Mesenchymal stem cell (in vitro differentiated cells and primary cell): Measurements from ENCODE around the gene HES4.
"Not testable (repeated sequence)": the region's sequence is repeated elsewhere in the genome, so short reads cannot be mapped to it uniquely, and the experiment has no call there.

Experiments used
- DNase-seq: peaks from one replicate; pipeline ENCODE4 v3.0.0-alpha.2; 2013
- H2AFZ ChIP-seq: one replicate; pipeline ENCODE4 v1.6.1; 2013; ENCODE audit warnings: low read depth, mild to moderate bottlenecking, control low read depth, inconsistent platforms, low read length, moderate library complexity
- H2AK5ac ChIP-seq: 2 replicates; pipeline ENCODE4 v1.6.1; 2013; ENCODE audit warnings: low read length, moderate library complexity, mild to moderate bottlenecking, inconsistent platforms; ENCODE audit not compliant: severe bottlenecking
- H2BK120ac ChIP-seq: one replicate; pipeline ENCODE4 v1.6.1; 2013; ENCODE audit warnings: low read depth, mild to moderate bottlenecking, inconsistent platforms, low read length, moderate library complexity
- H2BK12ac ChIP-seq, 2 experiments: one replicate each; pipeline ENCODE4 v1.6.1; 2013; ENCODE audit warnings: inconsistent platforms in 2 of 2, low read length in 2 of 2, mild to moderate bottlenecking in 2 of 2, moderate library complexity in 2 of 2, control low read depth in 1 of 2
- H2BK15ac ChIP-seq: one replicate; pipeline ENCODE4 v1.6.1; 2013; ENCODE audit warnings: mild to moderate bottlenecking, low read depth, inconsistent platforms; ENCODE audit not compliant: poor library complexity, severe bottlenecking
- H2BK5ac ChIP-seq: 2 replicates; pipeline ENCODE4 v1.6.1; 2013; ENCODE audit warnings: low read depth, mild to moderate bottlenecking, low read length, control low read depth, inconsistent platforms; ENCODE audit not compliant: poor library complexity, severe bottlenecking
- H3K14ac ChIP-seq, 2 experiments: one replicate each; pipeline ENCODE4 v1.6.1; 2013; ENCODE audit warnings: inconsistent platforms in 2 of 2, low read length in 2 of 2, control low read depth in 1 of 2, mild to moderate bottlenecking in 1 of 2, moderate library complexity in 1 of 2
- H3K18ac ChIP-seq, 2 experiments: one replicate each; pipeline ENCODE4 v1.6.1; 2013; ENCODE audit warnings: inconsistent platforms in 2 of 2, low read length in 2 of 2, control low read depth in 1 of 2, low read depth in 1 of 2, mild to moderate bottlenecking in 1 of 2
- H3K23ac ChIP-seq, 2 experiments: one replicate each; pipeline ENCODE4 v1.6.1; 2013; ENCODE audit warnings: inconsistent platforms in 2 of 2, low read length in 2 of 2, mild to moderate bottlenecking in 2 of 2, moderate library complexity in 2 of 2, control low read depth in 1 of 2
- H3K27ac ChIP-seq: 2 replicates; pipeline ENCODE4 v1.5.1; 2013; ENCODE audit warnings: mild to moderate bottlenecking, moderate library complexity, low read length, control low read depth, inconsistent platforms; ENCODE audit not compliant: poor library complexity, severe bottlenecking
- H3K27me3 ChIP-seq, 2 experiments: 2 replicates each; pipeline versions ENCODE4 v1.6.1 to v1.7.0; 2013; ENCODE audit warnings: low read length in 2 of 2, mild to moderate bottlenecking in 2 of 2, moderate library complexity in 2 of 2, control low read depth in 1 of 2, inconsistent platforms in 1 of 2; ENCODE audit not compliant: control insufficient read depth in 1 of 2, insufficient read depth in 1 of 2
- H3K36me3 ChIP-seq, 2 experiments: 2 replicates each; pipeline versions ENCODE4 v1.6.1 to v1.7.0; 2013; ENCODE audit warnings: low read length in 2 of 2, control low read depth in 1 of 2, inconsistent platforms in 1 of 2, low read depth in 1 of 2, mild to moderate bottlenecking in 1 of 2; ENCODE audit not compliant: insufficient read depth in 2 of 2, control insufficient read depth in 1 of 2
- H3K4ac ChIP-seq, 2 experiments: one replicate each; pipeline ENCODE4 v1.6.1; 2013; ENCODE audit warnings: inconsistent platforms in 2 of 2, low read length in 2 of 2, mild to moderate bottlenecking in 2 of 2, moderate library complexity in 2 of 2, control low read depth in 1 of 2, low read depth in 1 of 2
- H3K4me1 ChIP-seq: 2 replicates; pipeline ENCODE4 v1.6.1; 2013; ENCODE audit warnings: low read depth, low read length, control low read depth; ENCODE audit not compliant: control insufficient read depth, insufficient read depth
- H3K4me2 ChIP-seq: 2 replicates; pipeline ENCODE4 v1.6.1; 2013; ENCODE audit warnings: low read length, mild to moderate bottlenecking, inconsistent platforms; ENCODE audit not compliant: poor library complexity, severe bottlenecking
- H3K4me3 ChIP-seq, 2 experiments: 2 replicates each; pipeline versions ENCODE4 v1.5.1 to v1.7.0; 2013; ENCODE audit warnings: low read length in 2 of 2, mild to moderate bottlenecking in 2 of 2, control low read depth in 1 of 2, low read depth in 1 of 2; ENCODE audit not compliant: insufficient read depth in 1 of 2
- H3K79me1 ChIP-seq: replicated peaks from 2 replicates; pipeline ENCODE4 v1.6.1; 2013; ENCODE audit warnings: mild to moderate bottlenecking, control low read depth, low read length, inconsistent platforms; ENCODE audit not compliant: poor library complexity, severe bottlenecking
- H3K9ac ChIP-seq: 2 replicates; pipeline ENCODE4 v1.7.0; 2013; ENCODE audit warnings: mild to moderate bottlenecking, low read length, moderate library complexity
- H3K9me3 ChIP-seq: 2 replicates; pipeline ENCODE4 v1.7.0; 2013; ENCODE audit warnings: mild to moderate bottlenecking, low read length; ENCODE audit not compliant: control insufficient read depth
- H4K8ac ChIP-seq: one replicate; pipeline ENCODE4 v1.6.1; 2013; ENCODE audit warnings: inconsistent platforms, mild to moderate bottlenecking, low read length, moderate library complexity
- H4K91ac ChIP-seq: one replicate; pipeline ENCODE4 v1.6.1; 2013; ENCODE audit warnings: mild to moderate bottlenecking, low read length, inconsistent platforms
- WGBS: methylation state at CpG from one replicate; pipeline ENCODE4 v1.1.7; 2013; ENCODE audit warnings: mixed read lengths; 5-methylcytosine and 5-hydroxymethylcytosine counted together

HES4 gene

DNA sequence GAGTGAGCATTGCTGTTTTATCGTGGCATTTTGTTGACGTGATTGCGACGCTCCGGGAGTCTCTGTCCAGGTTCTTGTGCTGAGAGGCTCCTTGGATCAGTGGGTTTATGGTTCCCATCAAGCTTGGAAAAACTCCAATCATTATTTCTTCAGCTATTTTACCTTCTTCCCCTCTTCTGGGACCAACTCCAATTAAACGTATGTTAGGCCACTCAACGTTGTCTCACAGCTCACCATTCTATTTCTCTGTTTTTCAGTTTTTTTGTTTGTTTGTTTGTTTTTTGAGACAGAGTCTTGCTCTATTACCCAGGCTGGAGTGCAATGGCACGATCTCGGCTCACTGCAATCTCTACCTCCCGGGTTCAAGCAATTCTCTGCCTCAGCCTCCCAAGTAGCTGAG is 8.0 kb downstream of the HES4 start:
- Histone ChIP-seq H4K91ac (no peak overlapping the region), H3K4me1 (peaks cover 5% of the 10 kb centered on the region), H3K9ac (no peak overlapping the region), H3K27ac (no peak overlapping the region), H4K8ac (no peak overlapping the region), H3K27me3 (peaks cover 1 to 35% of the 10 kb centered on the region in 2 experiments), H2BK15ac (no peak overlapping the region), H3K9me3 (peaks cover 5% of the 10 kb centered on the region), H2BK5ac (no peak overlapping the region), H3K36me3 (no peaks in the 10 kb centered on the region), H2BK120ac (no peak overlapping the region), H3K18ac (no peak overlapping the region), H3K4me2 (no peak overlapping the region), H3K79me1 (no peaks in the 10 kb centered on the region), H2BK12ac (no peak overlapping the region), H3K4ac (no peak overlapping the region), H2AFZ (no peak overlapping the region), H3K23ac (no peak overlapping the region), H3K14ac (no peak overlapping the region), H3K4me3 (no peak overlapping the region), H2AK5ac (no peak overlapping the region)
- peak; percentile 50 for DNase-seq
- 97% methylated on average over 8 of the region's 10 CpGs for WGBS

DNA sequence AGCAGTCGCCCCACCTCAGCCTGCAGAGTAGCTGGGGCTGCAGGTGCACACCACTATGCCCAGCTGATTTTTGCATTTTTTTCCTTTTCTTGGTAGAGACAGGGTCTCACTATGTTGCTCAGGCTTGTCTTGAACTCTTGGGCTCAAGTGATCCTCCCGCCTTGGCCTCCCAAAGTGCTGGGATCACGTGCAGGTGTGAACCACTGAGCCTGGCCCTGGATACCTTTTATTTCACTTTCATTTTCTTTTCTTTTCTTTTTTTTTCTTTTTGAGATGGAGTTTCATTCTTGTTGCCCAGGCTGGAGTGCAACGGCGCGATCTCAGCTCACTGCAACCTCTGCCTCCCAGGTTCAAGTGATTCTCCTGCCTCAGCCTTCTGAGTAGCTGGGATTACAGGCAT is 8.6 kb downstream of the HES4 start:
- WGBS, result 95% methylated on average over 6 of the region's 6 CpGs
- not testable (repeated sequence) for H3K9ac ChIP-seq, H3K4me3 ChIP-seq, H2BK15ac ChIP-seq, H3K14ac ChIP-seq, H4K8ac ChIP-seq, H3K23ac ChIP-seq, H2AK5ac ChIP-seq, H3K27ac ChIP-seq, H3K9me3 ChIP-seq, H4K91ac ChIP-seq, H2BK5ac ChIP-seq, DNase-seq, H2BK120ac ChIP-seq, H3K18ac ChIP-seq, H3K36me3 ChIP-seq, H3K79me1 ChIP-seq, H3K4me1 ChIP-seq, H3K4ac ChIP-seq, H2AFZ ChIP-seq, H2BK12ac ChIP-seq, H3K4me2 ChIP-seq
- peaks cover 0 to 34% of the 10 kb centered on the region in 2 experiments for H3K27me3 ChIP-seq

DNA sequence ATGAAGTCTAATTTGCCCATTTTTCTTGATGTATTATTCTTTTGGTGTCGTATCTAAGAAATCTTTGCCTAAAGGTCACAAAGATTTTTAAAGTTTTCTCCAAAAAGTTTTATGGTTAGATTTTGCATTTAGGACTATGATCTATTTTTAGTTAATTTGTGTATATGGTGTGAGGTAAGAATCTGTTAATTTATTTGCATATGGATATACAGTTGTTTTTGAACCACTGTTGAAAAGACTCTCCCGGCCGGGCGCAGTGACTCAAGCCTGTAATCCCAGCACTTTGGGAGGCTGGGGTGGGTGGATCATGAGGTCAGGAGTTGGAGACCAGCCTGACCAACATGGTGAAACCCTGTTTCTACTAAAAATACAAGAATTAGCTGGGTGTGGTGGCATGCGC is 11.8 kb downstream of the HES4 start:
- H2BK120ac ChIP-seq, H2BK12ac ChIP-seq, H3K79me1 ChIP-seq, H3K4me1 ChIP-seq, H3K36me3 ChIP-seq, H2AFZ ChIP-seq, H3K9me3 ChIP-seq, H3K4ac ChIP-seq, H4K91ac ChIP-seq, DNase-seq, H3K23ac ChIP-seq, H4K8ac ChIP-seq, H3K18ac ChIP-seq, H3K4me3 ChIP-seq, H3K9ac ChIP-seq, H3K27ac ChIP-seq, H2AK5ac ChIP-seq, H2BK5ac ChIP-seq, H2BK15ac ChIP-seq, H3K4me2 ChIP-seq, H3K14ac ChIP-seq: not testable (repeated sequence)
- 92% methylated on average over 4 of the region's 5 CpGs for WGBS
- H3K27me3 ChIP-seq, result peaks cover 12 to 42% of the 10 kb centered on the region in 2 experiments

DNA sequence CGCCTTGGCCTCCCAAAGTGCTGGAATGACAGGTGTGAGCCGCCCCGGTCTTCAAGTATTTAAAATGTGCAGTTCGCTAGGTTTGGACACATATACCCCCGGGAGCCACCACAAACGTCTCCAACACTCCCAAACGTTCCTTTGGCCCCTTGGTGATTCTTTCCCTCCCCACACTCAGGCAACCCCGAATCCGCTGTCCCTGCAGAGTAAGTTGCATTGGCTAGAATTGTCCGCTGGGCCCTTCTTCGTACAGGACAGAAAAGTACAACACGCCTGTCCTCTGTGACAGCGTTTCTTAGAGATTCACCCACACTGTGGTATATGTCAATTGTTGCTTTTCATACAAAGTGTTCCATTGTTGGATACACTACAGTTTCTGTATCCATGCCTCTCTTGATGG is 14.8 kb downstream of the HES4 start:
- Histone ChIP-seq H3K14ac (no peak overlapping the region), H4K8ac (no peak overlapping the region), H3K18ac (no peak overlapping the region), H2BK12ac (no peak overlapping the region), H3K27me3 (peaks cover 22 to 71% of the 10 kb centered on the region in 2 experiments), H3K4me1 (peaks cover 9% of the 10 kb centered on the region), H3K23ac (no peak overlapping the region), H3K36me3 (no peaks in the 10 kb centered on the region), H3K9ac (no peak overlapping the region), H2AK5ac (no peak overlapping the region), H4K91ac (no peak overlapping the region), H3K4me2 (no peak overlapping the region), H2AFZ (no peak overlapping the region), H2BK5ac (no peak overlapping the region), H3K4ac (no peak overlapping the region), H3K79me1 (no peaks in the 10 kb centered on the region), H3K4me3 (no peak overlapping the region), H2BK15ac (no peak overlapping the region), H3K27ac (no peak overlapping the region), H2BK120ac (no peak overlapping the region), H3K9me3 (no peaks in the 10 kb centered on the region)
- 89% methylated on average over 13 of the region's 13 CpGs for WGBS
- no peak for DNase-seq
